Measurements from ENCODE around the gene NAA10. TPM values are rescaled to one million over a fixed set of nuclear protein-coding genes. Genes with fewer than 3 reads are reported as not detected.
A peak's percentile ranks its signal among the peaks of the same experiment; 100 is the strongest.
"Not testable (repeated sequence)": the region's sequence is repeated elsewhere in the genome, so short reads cannot be mapped to it uniquely, and the experiment has no call there.

The NAA10 gene
- total RNA-seq = 153 and 168 TPM in 2 replicates

- intact Hi-C loops (cut with micrococcal nuclease) = no loop called here
- no peaks in the 10 kb centered on the region for H3K9me3 Mint-ChIP-seq
These were observed at the start of gene NAA10 for GRCh38 chrX:153934762-153935325. Gene NAA10, minus strand, starts transcription at chrX:153935037. Its CDS starts 133 bp downstream, at chrX:153934904.

DNA sequence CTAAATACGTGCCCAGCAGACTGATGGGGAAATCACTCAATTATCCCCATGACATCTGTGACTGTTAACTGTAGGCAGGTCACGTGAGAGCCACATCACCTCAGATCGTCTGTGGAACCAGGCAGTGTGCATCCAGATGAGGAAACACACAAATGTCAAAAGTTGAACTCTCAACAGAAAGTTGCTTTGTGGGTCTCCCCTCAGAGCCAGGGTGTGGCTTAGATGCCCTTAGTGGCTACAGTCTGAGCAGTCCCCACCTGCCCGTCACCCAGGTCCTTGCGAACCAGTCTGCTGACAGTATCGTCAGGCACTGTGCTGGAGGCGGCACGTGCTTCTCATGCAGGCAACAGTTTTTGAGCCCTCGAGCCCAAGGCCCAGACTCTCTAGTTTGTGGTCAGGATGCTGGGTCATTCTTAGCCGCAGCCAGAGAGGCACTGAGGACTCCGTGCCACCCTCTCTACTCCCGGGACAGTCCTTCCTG, 48.5 kb upstream of the NAA10 start:
- peak; percentile 59 for DNase-seq
- Mint-ChIP-seq H3K27me3 (no peaks in the 10 kb centered on the region), H3K4me3 (peak overlapping the region; percentile 75), H3K36me3 (ENCODE audit: low read depth) (no peaks in the 10 kb centered on the region), H3K4me1 (peaks cover 34% of the 10 kb centered on the region), H3K27ac (peak overlapping the region; percentile 97), H3K9me3 (no peaks in the 10 kb centered on the region)
- intact Hi-C loops (cut with micrococcal nuclease) = no loop called here

More at GRCh38 chrX:153934762-153935325, at the start of gene NAA10:
- Mint-ChIP-seq H3K27ac (peak within 1 kb of the TSS; percentile 74), H3K4me1 (peaks cover 10% of the 10 kb centered on the region), H3K4me3 (peak within 1 kb of the TSS; percentile 88), H3K27me3 (no peaks in the 10 kb centered on the region), H3K36me3 (ENCODE audit: low read depth) (peaks cover 14% of the 10 kb centered on the region)
- DNase-seq = peak; percentile 89

GRCh38 chrX:153981771-153982533, 47.1 kb upstream of the NAA10 start:
- H3K4me3 Mint-ChIP-seq = peak overlapping the region; percentile 75
- peaks cover 34% of the 10 kb centered on the region for H3K4me1 Mint-ChIP-seq
- intact Hi-C loops (cut with micrococcal nuclease) = loop anchor here (1.0 kb wide), 1 partner anchor 10 kb away; the partner anchor contains the start of gene TMEM187
- no peaks in the 10 kb centered on the region for H3K36me3 Mint-ChIP-seq (ENCODE audit: low read depth)
- no peaks in the 10 kb centered on the region for H3K9me3 Mint-ChIP-seq
- DNase-seq = peak; percentile 91
- H3K27ac Mint-ChIP-seq = peak overlapping the region; percentile 97
- H3K27me3 Mint-ChIP-seq = no peaks in the 10 kb centered on the region

DNA sequence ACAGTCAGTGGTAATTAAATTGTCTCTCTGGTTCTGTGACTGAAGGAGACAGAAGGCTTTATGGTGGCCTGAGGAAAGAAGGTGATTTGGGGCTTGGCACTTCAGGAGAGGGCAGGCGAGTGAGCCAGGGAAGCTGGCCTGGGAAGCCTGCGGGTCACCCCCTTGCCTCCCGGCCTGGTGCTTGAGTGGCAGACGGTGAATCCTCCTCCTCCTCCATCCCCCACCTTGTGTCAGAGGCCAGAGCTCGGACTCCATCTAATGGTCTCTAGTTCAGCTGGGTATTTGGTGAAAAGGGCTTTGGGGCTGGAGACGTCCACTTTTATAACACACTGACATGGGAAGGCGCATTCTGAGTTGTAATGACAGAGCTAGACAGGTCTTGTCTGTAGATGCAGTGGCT, 46.4 kb upstream of the NAA10 start:
- DNase-seq = no peak
- intact Hi-C loops (cut with micrococcal nuclease) = loop anchor here (1.0 kb wide), 1 partner anchor 9 kb away; the partner anchor contains the start of gene TMEM187
- no peaks in the 10 kb centered on the region for H3K36me3 Mint-ChIP-seq (ENCODE audit: low read depth)
- no peaks in the 10 kb centered on the region for H3K9me3 Mint-ChIP-seq
- no peaks in the 10 kb centered on the region for H3K27me3 Mint-ChIP-seq
- peak overlapping the region; percentile 97 for H3K27ac Mint-ChIP-seq
- H3K4me3 Mint-ChIP-seq = peak overlapping the region; percentile 75
- peaks cover 34% of the 10 kb centered on the region for H3K4me1 Mint-ChIP-seq

- intact Hi-C loops (cut with micrococcal nuclease); H3K27me3 Mint-ChIP-seq; H3K36me3 Mint-ChIP-seq (ENCODE audit: low read depth); H3K9me3 Mint-ChIP-seq: not testable (repeated sequence)
- peak; percentile 72 for DNase-seq
- H3K4me1 Mint-ChIP-seq = peaks cover 34% of the 10 kb centered on the region
- peak overlapping the region; percentile 88 for H3K27ac Mint-ChIP-seq
- peak overlapping the region; percentile 77 for H3K4me3 Mint-ChIP-seq
These were observed 45.6 kb upstream of the NAA10 start for GRCh38 chrX:153980394-153980793.

DNA sequence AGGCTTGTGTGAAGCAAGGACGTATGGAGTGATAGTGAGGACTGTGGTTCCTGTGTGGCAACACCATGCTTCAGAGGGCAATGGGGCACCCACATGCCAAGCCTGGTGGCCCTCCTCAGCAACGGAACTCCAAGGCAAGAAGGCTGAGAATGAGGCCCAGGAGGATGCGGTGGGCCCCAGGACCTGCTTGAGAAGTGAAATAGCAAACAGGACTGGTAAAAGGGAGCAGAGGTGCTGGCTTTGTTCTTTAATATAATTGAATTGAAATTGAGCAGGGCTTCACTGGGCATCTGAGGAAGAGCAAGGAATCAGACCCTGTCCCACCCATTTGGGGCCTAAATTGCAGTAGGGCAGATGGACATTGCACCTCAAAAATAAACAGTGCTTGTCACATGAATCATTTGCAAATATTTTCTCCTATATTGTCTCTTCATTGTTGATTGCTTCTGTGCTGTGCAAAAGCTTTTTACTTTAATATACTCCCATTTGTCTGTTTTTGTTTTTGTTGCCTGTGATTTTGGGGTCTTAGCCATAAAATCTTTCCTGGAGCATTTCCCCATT, 40.0 kb upstream of the NAA10 start:
- peak overlapping the region; percentile 92 for H3K27ac Mint-ChIP-seq
- H3K4me3 Mint-ChIP-seq = peak overlapping the region; percentile 90
- H3K36me3 Mint-ChIP-seq (ENCODE audit: low read depth) = no peaks in the 10 kb centered on the region
- H3K27me3 Mint-ChIP-seq = no peaks in the 10 kb centered on the region
- H3K4me1 Mint-ChIP-seq = peaks cover 15% of the 10 kb centered on the region
- H3K9me3 Mint-ChIP-seq = no peaks in the 10 kb centered on the region
- intact Hi-C loops (cut with micrococcal nuclease) = loop anchor here (5.0 kb wide), 1 partner anchor 122 kb away; the partner anchor contains the start of gene MECP2
- DNase-seq = no peak

GRCh38 chrX:153974003-153974725, 39.3 kb upstream of the NAA10 start:
- Mint-ChIP-seq H3K27me3 (no peaks in the 10 kb centered on the region), H3K27ac (peak overlapping the region; percentile 92), H3K36me3 (ENCODE audit: low read depth) (peaks cover 5% of the 10 kb centered on the region), H3K9me3 (no peaks in the 10 kb centered on the region), H3K4me3 (peak overlapping the region; percentile 90), H3K4me1 (peaks cover 17% of the 10 kb centered on the region)
- intact Hi-C loops (cut with micrococcal nuclease) = loop anchor here (5.0 kb wide), 1 partner anchor 123 kb away; the partner anchor contains the start of gene MECP2
- DNase-seq = peak; percentile 59

DNA sequence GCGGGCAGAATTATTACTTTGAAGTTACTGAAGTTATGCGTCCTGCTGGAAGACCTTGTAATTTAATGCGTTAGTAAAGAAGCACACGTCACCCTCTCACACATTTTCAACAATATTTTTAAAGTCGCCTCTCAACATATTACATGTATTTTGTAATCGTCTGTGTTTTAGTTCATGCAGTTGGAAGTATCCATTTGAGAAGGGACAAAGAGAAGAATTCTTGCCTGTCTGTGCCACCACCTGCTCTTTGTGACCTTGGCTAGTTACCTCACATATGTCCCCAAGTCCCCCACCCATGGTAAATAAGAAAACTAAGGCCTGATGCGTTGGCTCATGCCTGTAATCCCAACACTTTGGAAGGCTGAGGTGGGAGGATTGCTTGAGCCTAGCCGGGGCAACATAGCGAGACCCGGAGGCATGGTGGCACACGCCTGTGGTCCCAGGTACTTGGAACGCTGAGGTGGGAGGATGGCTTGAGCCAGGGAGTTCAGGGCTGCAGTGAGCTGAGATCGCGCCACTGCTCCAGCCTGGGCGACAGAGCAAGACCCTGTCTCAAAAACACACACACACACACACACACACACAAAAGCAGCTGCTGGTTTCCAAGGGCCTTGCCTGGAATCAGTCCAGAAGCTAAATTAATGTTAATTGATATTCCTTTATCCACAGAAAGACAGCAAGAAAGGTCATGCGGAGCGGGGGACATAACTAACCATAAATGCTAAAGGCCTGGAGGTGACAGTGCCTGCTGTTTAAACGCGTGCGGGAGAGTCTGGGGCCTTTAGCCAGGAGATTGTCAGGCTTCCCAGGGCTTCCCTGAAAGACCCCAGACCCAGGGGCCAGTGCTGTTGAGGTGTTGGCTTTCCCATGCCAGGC, 38.5 kb upstream of the NAA10 start:
- H3K27ac Mint-ChIP-seq = peak overlapping the region; percentile 98
- peak; percentile 60 for DNase-seq
- H3K4me1 Mint-ChIP-seq = peaks cover 17% of the 10 kb centered on the region
- no peaks in the 10 kb centered on the region for H3K9me3 Mint-ChIP-seq
- H3K27me3 Mint-ChIP-seq = no peaks in the 10 kb centered on the region
- intact Hi-C loops (cut with micrococcal nuclease) = loop anchor here (5.0 kb wide), 1 partner anchor 124 kb away; the partner anchor contains the start of gene MECP2
- peak overlapping the region; percentile 90 for H3K4me3 Mint-ChIP-seq
- H3K36me3 Mint-ChIP-seq (ENCODE audit: low read depth) = peaks cover 7% of the 10 kb centered on the region

- intact Hi-C loops (cut with micrococcal nuclease) = loop anchor here (1.0 to 5.0 kb wide), 4 partner anchors 9 to 397 kb away; partner anchors contain the start of gene MECP2
- Mint-ChIP-seq H3K9me3 (no peaks in the 10 kb centered on the region), H3K27me3 (no peaks in the 10 kb centered on the region), H3K4me1 (peaks cover 23% of the 10 kb centered on the region), H3K36me3 (ENCODE audit: low read depth) (peaks cover 13% of the 10 kb centered on the region), H3K27ac (peak within 1 kb of the TSS; percentile 100), H3K4me3 (peak within 1 kb of the TSS; percentile 98)
- DNase-seq = peak; percentile 96
These were observed 37.7 kb upstream of the NAA10 start, which contains the start of gene TMEM187 for GRCh38 chrX:153972368-153973126. Gene TMEM187, plus strand, starts transcription at chrX:153972754. Its CDS starts 9,309 bp downstream, at chrX:153982063.

DNA sequence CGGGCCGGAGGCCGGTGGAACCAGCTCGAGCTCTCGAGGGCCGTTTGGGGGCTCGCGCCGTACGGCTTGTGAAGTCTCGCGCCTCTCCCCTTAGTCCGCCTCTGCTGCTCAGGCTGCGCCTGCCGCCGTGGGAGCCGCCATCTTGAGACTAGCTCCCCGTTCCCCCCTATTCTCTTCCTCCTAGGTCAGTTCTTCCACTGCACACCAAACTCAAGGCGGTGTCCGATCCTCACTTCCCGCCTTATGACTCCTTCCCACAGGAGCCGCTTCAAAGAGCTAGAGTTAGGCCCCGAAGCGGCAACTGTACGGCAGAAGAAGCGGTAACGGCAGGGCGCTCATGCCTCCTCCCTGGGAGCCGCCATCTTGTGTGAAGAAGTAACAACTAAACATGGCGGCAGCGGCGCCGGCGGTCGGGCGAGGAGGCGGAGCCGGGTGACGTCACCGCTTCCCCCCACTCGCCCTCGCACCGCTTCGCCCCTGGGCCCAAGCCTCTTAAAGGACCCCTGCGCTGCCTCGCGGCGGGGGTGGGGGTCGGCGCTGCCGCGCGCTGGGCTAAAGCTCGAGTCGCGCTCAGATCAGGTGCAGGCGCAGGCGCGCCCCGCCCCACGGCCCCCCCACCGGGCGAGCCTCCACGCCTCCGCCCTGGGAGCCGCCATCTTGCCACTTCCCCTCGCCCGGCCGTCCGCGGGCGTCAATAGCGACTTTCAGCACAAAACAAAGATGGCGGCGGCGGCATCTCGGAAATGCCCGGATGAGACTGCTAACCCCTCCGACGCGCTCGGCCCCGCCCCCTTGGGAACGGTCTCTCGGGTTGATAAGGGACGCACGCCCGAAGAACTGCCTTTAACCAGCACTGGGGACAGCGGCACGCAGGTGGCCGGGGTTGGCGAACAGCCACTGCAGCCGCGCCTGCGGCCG, 36.9 kb upstream of the NAA10 start, which contains the start of gene HCFC1:
TSS of gene HCFC1 (minus strand) at position 369 of the 918 bp plus-strand sequence. CDS start 978 bp downstream, outside the sequence.
- H3K27ac Mint-ChIP-seq = peak within 1 kb of the TSS; percentile 100
- DNase-seq = peak; percentile 96
- peaks cover 30% of the 10 kb centered on the region for H3K4me1 Mint-ChIP-seq
- H3K36me3 Mint-ChIP-seq (ENCODE audit: low read depth) = peaks cover 17% of the 10 kb centered on the region
- H3K27me3 Mint-ChIP-seq = no peaks in the 10 kb centered on the region
- H3K4me3 Mint-ChIP-seq = peak within 1 kb of the TSS; percentile 98
- intact Hi-C loops (cut with micrococcal nuclease) = loop anchor here (1.0 to 5.0 kb wide), 6 partner anchors 10 to 398 kb away; partner anchors contain the start of genes ABCD1, BCAP31 and MECP2
- no peaks in the 10 kb centered on the region for H3K9me3 Mint-ChIP-seq

- Mint-ChIP-seq H3K27me3 (no peaks in the 10 kb centered on the region), H3K27ac (peak overlapping the region; percentile 100), H3K4me1 (peaks cover 35% of the 10 kb centered on the region), H3K9me3 (no peaks in the 10 kb centered on the region), H3K36me3 (ENCODE audit: low read depth) (peaks cover 17% of the 10 kb centered on the region), H3K4me3 (peak overlapping the region; percentile 98)
- peak; percentile 96 for DNase-seq
- intact Hi-C loops (cut with micrococcal nuclease) = loop anchor here (2.0 to 5.0 kb wide), 3 partner anchors 50 to 246 kb away; partner anchors contain the start of genes ABCD1, BCAP31 and MECP2
These were observed 36.2 kb upstream of the NAA10 start for GRCh38 chrX:153971124-153971449.

All from activated CD4-positive, alpha-beta T cell treated with anti-CD3 and anti-CD28 coated beads, Interleukin-2, amount 10 ng/mL, durations not matched to agents 24 days and 14 days (primary cell).